AG09319 (cell line): Measurements from ENCODE around the gene POLR2I.

Source experiments
- DNase-seq: peaks from one replicate; pipeline ENCODE4 v3.0.0-alpha.2; 2010; ENCODE audit warnings: low read depth; ENCODE audit errors: extremely low read depth
- CTCF ChIP-seq: IDR thresholded peaks from 2 replicates; pipeline ENCODE4 v1.5.1; 2011; ENCODE audit warnings: low read depth, mild to moderate bottlenecking, inconsistent platforms, low read length, moderate library complexity

The POLR2I gene

DNA sequence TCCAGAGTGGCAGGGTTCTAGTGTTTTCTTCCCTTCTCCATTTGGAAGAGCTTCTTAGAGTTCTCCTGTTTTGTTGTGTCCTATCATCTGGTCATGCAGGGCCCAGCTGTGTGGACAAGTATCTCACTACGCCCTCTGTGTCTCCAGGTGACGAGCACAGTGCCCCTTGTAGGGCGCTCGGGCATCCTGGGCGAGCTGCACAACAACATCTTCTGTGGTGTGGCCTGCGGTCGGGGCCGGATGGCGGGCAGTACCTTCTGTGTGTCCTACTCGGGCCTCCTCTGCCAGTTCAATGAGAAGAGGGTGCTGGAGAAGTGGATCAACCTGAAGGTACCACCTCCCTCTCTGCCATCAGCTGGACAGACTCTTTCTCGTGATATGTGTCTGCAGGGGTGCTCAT, 47.0 kb downstream of the POLR2I start:
- no peak for TF ChIP-seq CTCF
- no peak for DNase-seq

DNA sequence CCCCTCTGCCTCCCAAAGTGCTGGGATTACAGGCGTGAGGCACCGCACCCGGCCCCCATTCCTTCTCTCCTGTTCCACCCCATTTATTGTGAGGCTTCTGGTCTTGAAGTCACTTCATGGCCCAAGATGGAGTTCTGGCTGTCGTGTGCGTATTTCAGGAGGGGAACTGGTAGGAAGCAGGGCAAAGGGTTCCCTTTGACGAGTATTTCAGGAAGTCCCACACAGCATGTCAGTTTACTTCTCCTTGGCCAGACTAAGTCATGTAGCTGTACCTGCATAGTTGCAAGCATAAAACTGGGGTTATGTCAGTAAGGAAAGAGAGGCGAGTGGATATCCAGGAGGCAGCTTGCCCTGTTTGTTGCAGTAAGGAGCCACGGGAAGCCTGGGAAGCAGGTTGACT, 49.8 kb downstream of the POLR2I start:
- DNase-seq = no peak
- TF ChIP-seq CTCF = no peak
